AG04450 (cell line): ENCODE data around the gene FBXO21. TPM values are rescaled to one million over a fixed set of nuclear protein-coding genes. Genes with fewer than 3 reads are reported as not detected.
A peak's percentile ranks its signal among the peaks of the same experiment; 100 is the strongest.

ENCODE experiments used
- CTCF ChIA-PET: fragments of 300-600, 350-600 bp; formaldehyde crosslinking; extraction: SDS; loops from one replicate; lab custom pipeline; 2022; ENCODE audit warnings: antibody characterized with exemption, inconsistent platforms; lab: Charles Lee
- POLR2A ChIA-PET: fragments of 350-600 bp; formaldehyde crosslinking; extraction: SDS; loops from one replicate; lab custom pipeline; 2021; ENCODE audit warnings: antibody characterized with exemption, inconsistent platforms; lab: Yijun Ruan, JAX
- DNase-seq: peaks from one replicate; pipeline ENCODE4 v3.0.0-alpha.2; 2011; ENCODE audit warnings: low read depth, low spot score
- H3K27ac ChIP-seq: one replicate; pipeline ENCODE4 v1.5.1; 2012; ENCODE audit warnings: low read depth, low read length, control low read depth
- H3K27me3 ChIP-seq: one replicate; pipeline ENCODE4 v1.6.0; 2012; ENCODE audit warnings: low read length; ENCODE audit not compliant: control insufficient read depth, insufficient read depth
- H3K4me3 ChIP-seq: 2 replicates; pipeline ENCODE4 v1.5.1; 2011; ENCODE audit warnings: mild to moderate bottlenecking, low read depth, low read length, control low read depth
- H3K9me3 ChIP-seq: 2 replicates; pipeline ENCODE4 v1.5.1; 2012; ENCODE audit warnings: low read length; ENCODE audit not compliant: control insufficient read depth, insufficient read depth
- polyA plus RNA-seq: library from polyadenylated mRNA; depleted of rRNA; stranded (reverse); fragments of >200 nt; gene quantifications from 2 replicates; pipeline ENCODE4 v1.2.3, GENCODE V29; 2011
- TF ChIP-seq, protein P1 (sequence below): IDR thresholded peaks from 2 replicates; pipeline ENCODE4 v1.5.1; 2011; ENCODE audit warnings: low read depth, low read length, control low read depth, inconsistent platforms

The FBXO21 gene
- polyA plus RNA-seq, 1 experiment, result 38.9 TPM

DNA sequence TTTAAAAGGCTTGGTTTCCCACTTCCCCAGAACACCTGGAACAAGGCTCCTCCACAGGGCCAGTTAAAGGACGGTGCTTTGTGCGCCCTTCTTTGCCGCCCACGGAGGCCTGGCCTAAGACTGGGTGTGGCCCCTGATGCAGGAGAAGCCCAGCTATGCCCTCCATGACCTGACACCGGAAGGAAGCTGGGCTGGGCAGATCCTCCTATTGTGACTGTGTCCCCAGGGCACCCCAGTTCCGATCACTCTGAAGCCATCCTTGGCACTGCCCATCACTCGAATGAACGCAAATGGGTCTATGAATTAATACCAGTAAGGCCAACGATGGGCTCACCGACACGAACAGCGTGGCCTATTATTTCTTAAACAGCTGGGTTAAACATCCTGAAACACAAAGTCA is 42.6 kb downstream of the FBXO21 start:
- Histone ChIP-seq H3K27ac (no peak overlapping the region), H3K4me3 (no peak overlapping the region), H3K27me3 (no peaks in the 10 kb centered on the region), H3K9me3 (no peaks in the 10 kb centered on the region)
- POLR2A ChIA-PET, result interaction anchor here (0.7 kb wide), 1 partner anchor 425 kb away, joined by 9 read pairs; no protein-coding TSS in a partner anchor
- DNase-seq, result no peak
- TF ChIP-seq, protein P1, sequence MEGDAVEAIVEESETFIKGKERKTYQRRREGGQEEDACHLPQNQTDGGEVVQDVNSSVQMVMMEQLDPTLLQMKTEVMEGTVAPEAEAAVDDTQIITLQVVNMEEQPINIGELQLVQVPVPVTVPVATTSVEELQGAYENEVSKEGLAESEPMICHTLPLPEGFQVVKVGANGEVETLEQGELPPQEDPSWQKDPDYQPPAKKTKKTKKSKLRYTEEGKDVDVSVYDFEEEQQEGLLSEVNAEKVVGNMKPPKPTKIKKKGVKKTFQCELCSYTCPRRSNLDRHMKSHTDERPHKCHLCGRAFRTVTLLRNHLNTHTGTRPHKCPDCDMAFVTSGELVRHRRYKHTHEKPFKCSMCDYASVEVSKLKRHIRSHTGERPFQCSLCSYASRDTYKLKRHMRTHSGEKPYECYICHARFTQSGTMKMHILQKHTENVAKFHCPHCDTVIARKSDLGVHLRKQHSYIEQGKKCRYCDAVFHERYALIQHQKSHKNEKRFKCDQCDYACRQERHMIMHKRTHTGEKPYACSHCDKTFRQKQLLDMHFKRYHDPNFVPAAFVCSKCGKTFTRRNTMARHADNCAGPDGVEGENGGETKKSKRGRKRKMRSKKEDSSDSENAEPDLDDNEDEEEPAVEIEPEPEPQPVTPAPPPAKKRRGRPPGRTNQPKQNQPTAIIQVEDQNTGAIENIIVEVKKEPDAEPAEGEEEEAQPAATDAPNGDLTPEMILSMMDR, result no peak
- CTCF ChIA-PET, result no interaction called here

DNA sequence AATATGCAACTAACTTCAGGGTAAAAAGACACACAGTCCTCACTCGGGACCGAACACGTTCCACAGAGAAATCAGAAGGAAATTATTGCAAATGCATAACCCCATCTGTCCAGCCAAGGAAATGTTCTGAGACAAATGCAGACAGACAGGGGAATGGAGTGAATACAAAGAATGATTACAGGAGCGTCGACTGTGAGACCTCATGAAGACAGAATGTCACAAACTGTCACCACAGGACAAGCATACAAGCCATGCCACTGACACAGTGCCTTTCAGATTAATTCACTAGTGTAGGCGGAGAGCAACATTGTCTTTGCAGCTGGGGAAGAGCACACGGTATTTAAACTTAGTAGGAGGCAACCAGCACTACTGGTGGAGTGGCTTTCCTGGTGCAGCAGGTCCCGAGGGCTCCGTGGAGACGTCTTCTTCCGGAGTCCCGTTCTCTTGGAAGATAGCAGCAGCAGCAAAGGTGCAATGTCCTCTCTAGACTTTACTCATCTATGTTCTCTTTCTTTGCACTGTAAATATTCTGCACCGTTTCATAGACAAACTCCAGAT is 44.6 kb downstream of the FBXO21 start:
- H3K27ac ChIP-seq, result no peak overlapping the region
- CTCF ChIA-PET, result no interaction called here
- POLR2A ChIA-PET, result no interaction called here
- no peak overlapping the region for H3K4me3 ChIP-seq
- DNase-seq, result no peak
- no peaks in the 10 kb centered on the region for H3K27me3 ChIP-seq
- TF ChIP-seq, protein P1, result no peak
- H3K9me3 ChIP-seq, result no peaks in the 10 kb centered on the region

DNA sequence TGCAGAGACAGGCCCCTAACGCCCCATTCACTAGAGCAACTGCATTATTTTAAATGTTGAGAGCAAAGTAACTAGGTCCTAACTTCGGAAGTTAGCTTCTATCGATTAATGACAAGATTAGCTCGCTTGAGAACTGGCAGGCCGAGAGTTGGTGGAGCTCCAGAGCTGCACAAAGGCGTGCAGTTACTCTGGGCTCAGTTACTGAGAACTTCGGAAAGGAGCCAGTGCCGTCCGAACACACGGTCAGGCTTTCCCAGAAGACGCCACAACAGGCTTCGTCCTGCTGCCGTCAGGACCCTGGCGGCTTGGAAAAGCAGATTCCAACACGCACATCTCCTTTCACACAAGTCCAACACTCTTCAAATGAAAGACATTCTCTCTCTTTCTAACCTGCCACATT is 45.7 kb downstream of the FBXO21 start:
- H3K27ac ChIP-seq, result no peak overlapping the region
- H3K4me3 ChIP-seq, result no peak overlapping the region
- no peak for DNase-seq
- ChIA-PET POLR2A (no interaction called here), CTCF (no interaction called here)
- H3K9me3 ChIP-seq, result no peaks in the 10 kb centered on the region
- no peaks in the 10 kb centered on the region for H3K27me3 ChIP-seq
- TF ChIP-seq, protein P1, result no peak

DNA sequence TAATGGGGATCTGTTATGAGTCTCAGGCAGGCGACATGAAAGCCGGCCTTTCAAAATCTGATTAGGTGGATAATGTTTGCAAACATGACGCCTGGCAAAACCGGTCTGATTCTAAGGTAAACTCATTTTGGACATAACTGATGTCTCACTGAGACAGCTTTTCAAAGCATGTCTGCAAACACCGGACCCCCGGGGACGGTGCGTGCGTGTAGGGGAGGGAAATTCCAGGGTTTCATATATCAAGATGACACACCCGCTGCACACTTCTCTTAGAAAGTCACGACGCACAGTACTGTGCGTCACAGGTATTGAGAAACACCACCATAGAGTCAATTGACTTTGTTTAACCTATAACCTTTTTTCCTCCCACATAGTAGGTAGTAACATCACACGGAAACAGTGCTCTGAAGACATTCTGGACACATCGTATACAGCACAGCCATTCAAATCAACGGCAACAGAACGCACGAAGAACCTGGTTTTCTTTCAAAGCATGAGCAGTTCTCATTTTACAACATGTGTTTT is 47.2 kb downstream of the FBXO21 start:
- Histone ChIP-seq H3K9me3 (no peaks in the 10 kb centered on the region), H3K4me3 (no peak overlapping the region), H3K27ac (no peak overlapping the region), H3K27me3 (no peaks in the 10 kb centered on the region)
- TF ChIP-seq, protein P1, result no peak
- POLR2A ChIA-PET, result no interaction called here
- DNase-seq, result no peak
- CTCF ChIA-PET, result interaction anchor here (0.6 to 1.5 kb wide), 4 partner anchors 8 to 119 kb away, joined by 3 to 6 read pairs (median 4); no protein-coding TSS in a partner anchor

DNA sequence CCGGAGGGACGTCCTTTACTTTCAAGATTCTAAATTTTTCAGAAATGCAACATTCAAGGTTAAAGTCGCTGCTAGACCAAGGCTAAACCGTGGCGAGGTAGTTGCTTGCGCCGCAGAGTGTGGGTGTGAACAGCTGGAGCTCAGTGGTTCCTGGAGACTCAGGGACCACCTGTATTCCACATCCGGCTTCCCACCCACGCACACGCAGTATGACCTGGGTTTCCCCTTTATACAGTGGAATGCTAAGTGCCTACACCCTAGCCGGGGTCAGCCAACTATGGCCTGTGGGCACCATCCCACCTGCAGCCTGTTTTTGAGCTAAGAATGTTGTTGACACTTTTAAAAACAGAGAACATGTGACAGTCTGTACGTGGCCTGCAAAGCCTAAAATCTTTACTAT is 48.2 kb downstream of the FBXO21 start:
- Histone ChIP-seq H3K9me3 (no peaks in the 10 kb centered on the region), H3K4me3 (no peak overlapping the region), H3K27ac (peak overlapping the region; percentile 21), H3K27me3 (no peaks in the 10 kb centered on the region)
- TF ChIP-seq, protein P1, result no peak
- POLR2A ChIA-PET, result no interaction called here
- CTCF ChIA-PET, result no interaction called here
- DNase-seq, result no peak
